Fibroblast of skin of scalp (primary cell): ENCODE measurements around the gene INHBA.
A peak's percentile ranks its signal among the peaks of the same experiment; 100 is the strongest.

Experiments used
- DNase-seq: peaks from one replicate; pipeline ENCODE4 v3.0.0-alpha.2; 2013

INHBA gene

GRCh38 chr7:41688906-41689305 is 14.0 kb downstream of the INHBA start:
- DNase-seq, result no peak

GRCh38 chr7:41688012-41688625 is 14.8 kb downstream of the INHBA start:
- no peak for DNase-seq

DNA sequence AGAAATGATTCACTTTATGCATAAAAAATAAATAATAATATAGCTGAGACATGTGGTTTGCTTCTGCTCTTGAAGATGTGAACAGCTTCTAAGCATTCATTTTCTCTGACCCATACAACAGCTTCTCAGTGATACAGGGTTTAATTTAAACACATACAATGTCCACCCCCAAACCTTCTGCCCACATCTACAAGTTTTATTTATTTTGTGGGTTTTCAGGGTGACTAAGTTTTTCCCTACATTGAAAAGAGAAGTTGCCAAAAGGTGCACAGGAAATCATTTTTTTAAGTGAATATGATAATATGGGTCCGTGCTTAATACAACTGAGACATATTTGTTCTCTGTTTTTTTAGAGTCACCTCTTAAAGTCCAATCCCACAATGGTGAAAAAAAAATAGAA is 17.2 kb downstream of the INHBA start:
- peak; percentile 70 for DNase-seq

- DNase-seq, result peak; percentile 44
Observed at GRCh38 chr7:41682422-41682821, 20.5 kb downstream of the INHBA start.

- peak; percentile 81 for DNase-seq
Observed at GRCh38 chr7:41679566-41679965, 23.3 kb downstream of the INHBA start.

DNA sequence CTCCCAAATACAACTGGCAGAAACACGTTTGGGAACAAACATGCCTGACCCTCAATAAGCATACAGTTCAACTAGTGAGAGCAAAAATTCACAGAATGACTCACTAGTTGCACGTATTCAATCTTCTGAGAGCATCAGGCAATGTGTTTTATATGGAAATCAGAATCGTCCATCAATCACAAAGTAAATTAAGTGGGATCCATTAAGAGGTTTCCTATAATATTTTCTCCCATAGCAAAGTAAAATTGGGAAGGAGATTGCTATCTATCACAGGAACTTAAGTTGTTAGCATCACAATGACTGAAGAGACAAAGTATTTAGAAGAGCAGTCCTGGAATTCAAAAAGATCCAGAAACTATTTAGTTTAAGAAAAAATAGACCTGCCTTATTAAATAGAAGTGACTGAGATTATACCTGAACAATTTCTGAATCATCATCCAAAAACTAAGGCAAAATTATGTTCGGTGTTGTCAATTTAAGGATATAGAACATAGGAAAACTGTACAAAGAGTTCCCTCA is 28.3 kb downstream of the INHBA start:
- DNase-seq, result no peak

DNA sequence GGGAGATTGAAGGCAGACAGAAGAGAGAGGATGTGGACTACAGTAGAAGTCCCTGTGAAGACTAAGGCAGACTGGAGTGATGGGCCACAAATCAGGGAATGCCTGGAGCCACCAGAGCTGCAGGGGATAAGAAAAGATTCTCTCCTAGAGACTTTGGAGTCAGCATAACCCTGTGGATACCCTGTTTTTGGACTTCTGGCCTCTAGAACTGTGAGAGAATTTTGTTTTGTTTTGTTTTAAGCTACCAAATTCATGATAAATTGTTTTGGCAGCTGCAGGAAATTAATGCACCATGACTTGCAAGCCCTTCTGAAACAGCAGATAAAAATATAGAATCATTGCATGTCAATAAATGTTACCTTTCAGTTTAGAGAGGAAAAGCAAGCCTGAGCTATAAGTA is 41.3 kb downstream of the INHBA start:
- peak; percentile 58 for DNase-seq

GRCh38 chr7:41659539-41659938 is 43.4 kb downstream of the INHBA start:
- DNase-seq, result no peak

DNA sequence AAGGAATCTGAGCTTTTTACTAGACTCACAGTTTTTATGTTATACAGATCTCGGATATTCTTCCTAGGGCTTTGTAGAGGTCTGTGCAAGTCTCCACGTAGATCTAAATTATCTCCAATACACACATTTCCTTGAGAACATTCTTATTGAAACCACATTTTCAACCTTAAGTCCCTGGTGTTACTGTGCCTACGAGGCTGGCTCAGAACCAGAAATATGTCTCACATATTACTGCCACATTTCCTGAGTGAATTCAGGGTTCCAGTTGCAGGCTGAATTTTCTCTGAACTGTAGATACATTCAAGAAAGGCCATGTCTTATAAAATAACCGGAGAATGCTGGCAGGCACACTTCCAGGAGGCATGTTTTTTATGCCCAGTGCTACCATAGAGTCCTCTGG is 46.5 kb downstream of the INHBA start:
- peak; percentile 80 for DNase-seq

- no peak for DNase-seq
Observed at GRCh38 chr7:41655426-41655825, 47.5 kb downstream of the INHBA start.

GRCh38 chr7:41652267-41652666 is 50.6 kb downstream of the INHBA start:
- no peak for DNase-seq

- no peak for DNase-seq
Observed at GRCh38 chr7:41648501-41648900, 54.4 kb downstream of the INHBA start.

DNA sequence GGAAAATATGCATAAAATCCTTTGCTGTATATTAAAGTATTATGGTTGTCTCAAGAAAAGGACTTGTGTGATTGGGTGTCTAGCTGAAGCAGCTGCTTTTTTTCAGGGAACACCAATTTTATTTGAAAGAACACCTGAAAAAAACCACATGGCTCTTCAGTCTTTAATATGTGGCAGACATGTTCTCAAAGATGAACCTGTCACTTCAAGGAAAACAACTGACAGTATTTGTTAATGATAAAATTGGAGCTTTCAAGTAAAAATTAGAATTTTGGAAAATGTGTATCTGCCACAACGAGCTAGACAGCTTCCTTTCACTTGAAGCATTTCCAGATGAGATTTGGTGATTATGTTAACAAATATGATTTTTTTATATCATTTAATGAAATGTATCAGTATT is 59.3 kb downstream of the INHBA start:
- DNase-seq, result no peak

DNA sequence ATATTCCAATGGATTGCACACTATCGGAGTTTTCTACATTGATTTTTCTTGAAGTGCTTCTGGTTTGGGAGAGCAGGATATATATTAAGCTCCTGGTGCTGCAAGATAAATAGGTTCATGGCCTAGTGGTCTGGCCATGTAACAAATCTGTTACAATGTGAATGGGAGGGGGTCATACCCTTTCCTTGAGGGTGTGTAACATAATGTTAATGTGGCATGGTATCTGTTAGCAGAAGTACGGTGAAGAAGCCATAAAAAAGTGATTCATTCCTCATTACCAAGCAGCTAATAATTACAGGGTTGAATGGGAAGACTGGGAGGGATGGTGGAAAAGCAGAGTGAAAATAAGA is 61.2 kb downstream of the INHBA start:
- no peak for DNase-seq

DNA sequence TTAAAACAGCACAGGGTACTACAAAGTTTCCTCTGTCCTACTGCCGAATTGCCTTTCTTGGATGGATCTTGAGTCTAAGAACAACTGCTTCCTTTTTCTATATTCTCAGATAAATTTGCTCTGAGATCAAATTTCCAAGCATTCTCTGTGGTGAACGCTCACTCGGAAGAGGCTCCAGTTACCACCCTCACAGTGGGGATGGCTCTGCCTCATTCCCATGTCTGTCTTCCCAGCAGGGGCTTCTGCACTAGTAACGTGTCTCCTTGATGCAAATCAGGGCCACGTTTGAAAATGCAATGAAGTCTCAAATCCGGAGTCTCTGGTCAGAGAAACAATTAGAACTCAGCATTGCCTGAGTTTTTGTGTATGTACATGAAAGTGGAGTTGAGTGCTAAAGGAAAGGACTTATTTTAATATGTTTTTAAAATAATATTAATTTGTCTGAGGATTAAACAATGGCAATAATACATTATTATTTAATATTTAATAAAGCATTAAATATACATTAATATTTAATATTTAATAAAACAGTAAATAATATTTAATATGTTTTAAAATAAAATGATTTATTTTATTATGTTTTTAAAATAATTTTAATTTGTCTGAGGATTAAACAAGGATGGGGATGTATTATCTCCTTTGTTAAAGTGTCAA is 61.8 kb downstream of the INHBA start:
- DNase-seq, result peak; percentile 86

- no peak for DNase-seq
Observed at GRCh38 chr7:41640487-41640886, 62.4 kb downstream of the INHBA start.

DNA sequence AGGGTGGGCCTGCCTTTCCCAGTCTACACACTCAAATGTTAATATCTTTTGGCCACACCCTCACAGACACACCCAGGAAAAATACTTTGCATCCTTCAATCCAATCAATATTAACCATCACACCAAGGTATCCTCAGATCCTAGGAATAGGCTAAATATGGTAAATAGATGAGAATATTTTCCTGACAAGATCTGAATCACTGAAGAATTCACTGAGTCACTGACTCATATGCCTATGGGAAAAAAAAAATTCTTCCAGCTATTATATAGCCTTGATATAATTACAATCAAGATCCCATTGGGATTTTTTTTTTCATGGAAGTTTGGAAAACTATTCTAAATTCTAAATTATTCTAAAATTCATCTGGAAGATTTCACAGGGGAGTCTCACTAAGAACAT is 65.8 kb downstream of the INHBA start:
- peak; percentile 87 for DNase-seq
